Lower leg skin (tissue), 3 donors: Measurements from ENCODE around the gene SHANK1.

Experiments
- POLR2A ChIP-seq, 2 donors: fragments of 450-650 bp; IDR thresholded peaks; one replicate each; pipeline ENCODE4 v1.6.1; 2016 to 2017; ENCODE audit warnings: antibody characterized with exemption in 2 of 2, mild to moderate bottlenecking in 1 of 2, moderate library complexity in 1 of 2
- TF ChIP-seq, protein P1 (sequence below), 3 donors: fragments of 450-650 bp; IDR thresholded peaks; one replicate each; pipeline ENCODE4 v1.5.1; 2016; ENCODE audit warnings: antibody characterized with exemption in 3 of 3, mild to moderate bottlenecking in 3 of 3, moderate library complexity in 2 of 3

DNA sequence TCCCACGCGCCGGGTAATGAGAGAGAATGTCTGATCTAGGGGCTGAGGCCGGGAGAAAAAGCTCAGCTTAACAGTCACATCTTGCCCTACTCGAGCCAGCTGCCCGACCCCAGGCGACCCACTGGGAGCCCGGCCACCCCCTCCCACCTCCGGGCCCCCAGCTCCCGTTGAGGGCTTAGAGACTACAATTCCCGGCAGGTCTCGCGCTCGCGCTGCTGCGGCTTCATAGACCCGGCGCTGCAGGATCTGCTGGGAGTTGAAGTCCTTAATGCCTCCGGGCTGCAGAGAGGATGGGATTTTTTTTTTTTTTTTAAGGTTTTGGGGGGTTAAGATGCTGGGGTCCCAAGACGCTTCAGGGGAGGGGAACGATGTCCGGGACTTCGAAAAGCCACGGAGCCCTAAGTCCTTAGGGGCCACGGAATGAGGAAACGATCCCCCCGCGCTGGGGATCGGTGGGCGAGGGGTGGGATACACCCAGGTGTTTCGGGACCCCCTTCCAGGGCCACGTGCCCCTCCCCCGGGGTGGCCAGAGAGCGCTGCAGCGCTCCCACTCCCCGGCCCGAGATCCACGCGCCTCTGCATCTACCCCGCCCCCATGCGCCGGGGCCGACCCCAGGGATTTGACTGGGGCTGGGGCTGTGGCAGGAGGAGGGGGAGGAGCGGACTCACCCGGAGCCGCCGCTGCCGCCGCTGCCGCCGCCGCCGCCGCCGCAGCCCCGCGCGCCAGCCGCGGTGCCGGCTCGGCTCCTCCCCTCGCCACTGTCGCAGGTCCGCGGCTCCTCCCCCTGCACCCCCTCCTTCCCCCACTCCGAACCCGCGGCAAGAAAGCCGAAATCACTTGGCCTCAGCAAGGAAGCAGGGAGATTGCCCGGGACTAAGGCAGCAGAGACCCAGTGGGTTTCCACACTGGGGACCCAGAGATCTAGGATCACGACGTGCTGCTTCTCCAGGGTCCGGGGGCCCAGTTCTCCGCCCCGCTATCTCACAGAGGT, 80.2 kb downstream of the SHANK1 start, which contains the start of gene SYT3:
- TF ChIP-seq, protein P1, sequence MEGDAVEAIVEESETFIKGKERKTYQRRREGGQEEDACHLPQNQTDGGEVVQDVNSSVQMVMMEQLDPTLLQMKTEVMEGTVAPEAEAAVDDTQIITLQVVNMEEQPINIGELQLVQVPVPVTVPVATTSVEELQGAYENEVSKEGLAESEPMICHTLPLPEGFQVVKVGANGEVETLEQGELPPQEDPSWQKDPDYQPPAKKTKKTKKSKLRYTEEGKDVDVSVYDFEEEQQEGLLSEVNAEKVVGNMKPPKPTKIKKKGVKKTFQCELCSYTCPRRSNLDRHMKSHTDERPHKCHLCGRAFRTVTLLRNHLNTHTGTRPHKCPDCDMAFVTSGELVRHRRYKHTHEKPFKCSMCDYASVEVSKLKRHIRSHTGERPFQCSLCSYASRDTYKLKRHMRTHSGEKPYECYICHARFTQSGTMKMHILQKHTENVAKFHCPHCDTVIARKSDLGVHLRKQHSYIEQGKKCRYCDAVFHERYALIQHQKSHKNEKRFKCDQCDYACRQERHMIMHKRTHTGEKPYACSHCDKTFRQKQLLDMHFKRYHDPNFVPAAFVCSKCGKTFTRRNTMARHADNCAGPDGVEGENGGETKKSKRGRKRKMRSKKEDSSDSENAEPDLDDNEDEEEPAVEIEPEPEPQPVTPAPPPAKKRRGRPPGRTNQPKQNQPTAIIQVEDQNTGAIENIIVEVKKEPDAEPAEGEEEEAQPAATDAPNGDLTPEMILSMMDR (IDR thresholded peaks at IDR 0.05) = no peak
- TF ChIP-seq POLR2A (IDR thresholded peaks at IDR 0.05) = no peak
